Stimulated activated memory B cell treated with anti-CD40 and anti-IgM and Interleukin-4, amounts not matched to agents 10 μg/mL and 1 μg/mL and 100 μg/mL, for 72 hours (primary cell): ENCODE measurements around the gene ZNF536.

ENCODE experiments used
- ATAC-seq: fragments of 150-1000 bp; cut with Tn5 transposase; 2 replicates; pipeline ENCODE4 v1.10.0; 2021
- H3K27ac Mint-ChIP-seq: one replicate; pipeline ENCODE4 v1.8.0; 2022; ENCODE audit warnings: mild to moderate bottlenecking, mixed read lengths
- H3K27me3 Mint-ChIP-seq: one replicate; pipeline ENCODE4 v1.8.0; 2022; ENCODE audit warnings: mixed read lengths
- H3K36me3 Mint-ChIP-seq: one replicate; pipeline ENCODE4 v1.8.0; 2022; ENCODE audit warnings: mixed read lengths
- H3K4me1 Mint-ChIP-seq: one replicate; pipeline ENCODE4 v1.8.0; 2022; ENCODE audit warnings: mixed read lengths
- H3K4me3 Mint-ChIP-seq: one replicate; pipeline ENCODE4 v1.8.0; 2022; ENCODE audit warnings: mild to moderate bottlenecking, moderate library complexity, mixed read lengths
- H3K9me3 Mint-ChIP-seq: one replicate; pipeline ENCODE4 v1.8.0; 2022; ENCODE audit warnings: mixed read lengths

The ZNF536 gene

GRCh38 chr19:30590596-30591229, 218.5 kb downstream of the ZNF536 start:
- Mint-ChIP-seq H3K36me3 (no peaks in the 10 kb centered on the region), H3K9me3 (peaks cover 3% of the 10 kb centered on the region), H3K4me3 (no peak overlapping the region), H3K27ac (no peak overlapping the region), H3K27me3 (no peaks in the 10 kb centered on the region), H3K4me1 (no peaks in the 10 kb centered on the region)
- no peak for ATAC-seq

GRCh38 chr19:30593356-30593755, 221.2 kb downstream of the ZNF536 start:
- H3K27ac Mint-ChIP-seq: no peak overlapping the region
- peaks cover 2% of the 10 kb centered on the region for H3K9me3 Mint-ChIP-seq
- H3K27me3 Mint-ChIP-seq: no peaks in the 10 kb centered on the region
- no peaks in the 10 kb centered on the region for H3K4me1 Mint-ChIP-seq
- H3K4me3 Mint-ChIP-seq: no peak overlapping the region
- no peaks in the 10 kb centered on the region for H3K36me3 Mint-ChIP-seq
- no peak for ATAC-seq

DNA sequence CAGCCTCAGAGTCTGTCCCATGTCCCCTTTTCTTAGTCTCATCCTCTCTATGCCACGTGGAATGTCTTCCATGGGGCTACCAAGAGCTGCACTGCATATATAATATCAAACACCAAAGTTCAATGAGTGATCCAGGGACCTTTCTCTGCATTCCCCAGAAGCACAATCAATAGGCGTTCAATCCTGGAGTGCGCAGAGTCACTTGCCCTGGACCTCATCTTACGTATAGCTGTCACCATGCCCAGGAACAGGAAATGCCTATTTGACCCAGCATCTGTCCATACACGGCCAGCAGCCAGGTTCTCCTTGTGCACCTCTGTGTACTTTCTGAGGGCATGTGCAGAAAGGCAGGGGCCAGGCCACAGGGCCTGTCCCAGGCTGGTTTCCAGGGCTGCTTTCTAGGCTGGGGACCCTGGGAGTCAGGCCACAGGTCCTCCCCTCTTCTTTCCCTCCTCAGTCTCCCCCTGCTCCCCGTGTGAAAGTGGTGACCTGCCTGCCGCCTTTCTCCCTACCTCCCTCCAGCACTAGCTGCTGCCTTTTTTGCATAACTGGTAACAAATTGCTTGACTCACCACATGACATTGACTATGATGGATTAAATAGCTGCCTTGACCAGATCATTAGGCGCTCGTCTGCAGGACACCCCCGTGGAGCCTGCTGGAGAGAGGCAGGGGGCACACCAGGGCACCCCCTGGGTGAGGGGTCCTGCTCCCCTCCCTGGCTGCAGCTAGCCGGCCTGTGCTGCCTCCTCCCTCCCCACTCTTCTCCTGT, 222.0 kb downstream of the ZNF536 start:
- no peaks in the 10 kb centered on the region for H3K27me3 Mint-ChIP-seq
- peaks cover 3% of the 10 kb centered on the region for H3K9me3 Mint-ChIP-seq
- no peaks in the 10 kb centered on the region for H3K4me1 Mint-ChIP-seq
- no peak for ATAC-seq
- no peak overlapping the region for H3K4me3 Mint-ChIP-seq
- H3K36me3 Mint-ChIP-seq: no peaks in the 10 kb centered on the region
- H3K27ac Mint-ChIP-seq: no peak overlapping the region

DNA sequence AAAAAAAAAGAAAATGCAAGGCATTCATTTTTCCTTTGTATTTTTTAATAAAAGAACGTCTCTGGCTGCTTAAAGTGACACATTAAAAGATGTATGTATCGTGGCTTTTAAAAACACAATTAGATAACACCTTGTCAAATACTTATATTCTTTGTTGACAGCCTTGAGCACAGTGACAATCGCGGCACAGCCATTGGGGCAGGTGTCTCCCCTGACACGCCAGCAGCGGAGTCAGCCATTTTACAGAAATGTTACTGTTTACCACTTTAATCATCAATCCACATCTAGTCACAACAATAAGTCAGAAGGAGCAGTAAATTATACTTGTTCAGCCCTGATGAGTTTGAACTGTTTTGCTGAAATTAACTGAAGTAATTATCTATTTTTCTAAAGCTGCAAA, 224.1 kb downstream of the ZNF536 start:
- H3K9me3 Mint-ChIP-seq: peaks cover 5% of the 10 kb centered on the region
- no peaks in the 10 kb centered on the region for H3K27me3 Mint-ChIP-seq
- no peak for ATAC-seq
- H3K27ac Mint-ChIP-seq: no peak overlapping the region
- H3K36me3 Mint-ChIP-seq: no peaks in the 10 kb centered on the region
- no peak overlapping the region for H3K4me3 Mint-ChIP-seq
- no peaks in the 10 kb centered on the region for H3K4me1 Mint-ChIP-seq

GRCh38 chr19:30596813-30597399, 224.7 kb downstream of the ZNF536 start:
- no peaks in the 10 kb centered on the region for H3K36me3 Mint-ChIP-seq
- no peaks in the 10 kb centered on the region for H3K27me3 Mint-ChIP-seq
- no peak overlapping the region for H3K27ac Mint-ChIP-seq
- no peaks in the 10 kb centered on the region for H3K4me1 Mint-ChIP-seq
- no peak for ATAC-seq
- H3K4me3 Mint-ChIP-seq: no peak overlapping the region
- peaks cover 4% of the 10 kb centered on the region for H3K9me3 Mint-ChIP-seq

DNA sequence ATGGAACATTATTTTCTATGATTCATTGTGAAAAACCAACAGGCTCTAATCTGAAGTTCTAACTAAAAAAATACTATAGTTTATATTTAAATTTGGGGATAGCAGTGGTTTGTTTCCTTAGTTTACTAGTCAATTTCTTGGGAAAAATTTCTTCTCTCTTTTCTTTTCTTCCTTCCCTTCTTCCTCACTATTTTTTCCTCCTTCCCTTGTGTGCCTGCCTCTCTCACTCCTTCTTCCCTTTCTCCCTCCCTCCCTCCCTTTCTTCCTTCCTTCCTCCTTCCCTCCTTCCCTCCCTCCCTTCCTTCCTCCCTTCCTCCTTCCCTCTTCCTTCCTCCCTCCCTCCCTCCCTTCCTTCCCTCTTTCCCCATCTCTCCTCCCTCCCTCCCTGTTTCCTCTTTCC, 226.5 kb downstream of the ZNF536 start:
- no peak overlapping the region for H3K27ac Mint-ChIP-seq
- H3K36me3 Mint-ChIP-seq: no peaks in the 10 kb centered on the region
- no peaks in the 10 kb centered on the region for H3K4me1 Mint-ChIP-seq
- peaks cover 4% of the 10 kb centered on the region for H3K9me3 Mint-ChIP-seq
- no peak for ATAC-seq
- H3K27me3 Mint-ChIP-seq: no peaks in the 10 kb centered on the region
- H3K4me3 Mint-ChIP-seq: no peak overlapping the region

- no peaks in the 10 kb centered on the region for H3K4me1 Mint-ChIP-seq
- ATAC-seq: no peak
- no peaks in the 10 kb centered on the region for H3K36me3 Mint-ChIP-seq
- H3K9me3 Mint-ChIP-seq: peaks cover 4% of the 10 kb centered on the region
- H3K4me3 Mint-ChIP-seq: no peak overlapping the region
- H3K27me3 Mint-ChIP-seq: no peaks in the 10 kb centered on the region
- no peak overlapping the region for H3K27ac Mint-ChIP-seq
Measured at GRCh38 chr19:30602661-30603350, 230.6 kb downstream of the ZNF536 start.

GRCh38 chr19:30604657-30605056, 232.5 kb downstream of the ZNF536 start:
- no peaks in the 10 kb centered on the region for H3K4me1 Mint-ChIP-seq
- no peak for ATAC-seq
- no peaks in the 10 kb centered on the region for H3K27me3 Mint-ChIP-seq
- H3K4me3 Mint-ChIP-seq: no peak overlapping the region
- no peak overlapping the region for H3K27ac Mint-ChIP-seq
- peaks cover 2% of the 10 kb centered on the region for H3K9me3 Mint-ChIP-seq
- no peaks in the 10 kb centered on the region for H3K36me3 Mint-ChIP-seq

DNA sequence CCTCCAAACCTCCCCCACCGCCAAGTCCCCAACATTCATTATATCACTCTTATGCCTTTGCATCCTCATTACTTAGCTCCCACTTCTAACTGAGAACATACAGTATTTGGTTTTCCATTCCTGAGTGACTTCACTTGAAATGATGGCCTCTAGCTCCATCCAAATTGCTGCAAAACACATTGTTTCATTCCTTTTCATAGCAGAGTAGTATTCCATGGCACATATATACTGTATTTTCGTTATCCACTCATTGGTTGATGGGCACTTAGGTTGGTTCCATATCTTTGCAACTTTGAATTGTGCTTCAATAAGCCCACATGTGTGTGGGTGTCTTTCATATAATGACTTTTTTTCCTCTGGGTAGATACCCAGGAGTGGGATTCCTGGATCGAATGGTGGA, 233.1 kb downstream of the ZNF536 start:
- ATAC-seq: no peak
- Mint-ChIP-seq H3K27ac (no peak overlapping the region), H3K4me3 (no peak overlapping the region), H3K27me3 (no peaks in the 10 kb centered on the region), H3K4me1 (no peaks in the 10 kb centered on the region), H3K9me3 (peaks cover 6% of the 10 kb centered on the region), H3K36me3 (no peaks in the 10 kb centered on the region)

GRCh38 chr19:30606114-30607050, 234.2 kb downstream of the ZNF536 start:
- peaks cover 6% of the 10 kb centered on the region for H3K9me3 Mint-ChIP-seq
- ATAC-seq: no peak
- no peaks in the 10 kb centered on the region for H3K4me1 Mint-ChIP-seq
- H3K27ac Mint-ChIP-seq: no peak overlapping the region
- no peaks in the 10 kb centered on the region for H3K36me3 Mint-ChIP-seq
- no peaks in the 10 kb centered on the region for H3K27me3 Mint-ChIP-seq
- H3K4me3 Mint-ChIP-seq: no peak overlapping the region
